Cardiac septum (tissue), 1 donor: ENCODE results near the gene PLA2G4C. TPM values are rescaled to one million over a fixed set of nuclear protein-coding genes. Genes with fewer than 3 reads are reported as not detected.

Source experiments
- DNase-seq: peaks from one replicate; pipeline ENCODE4 v3.0.0-alpha.2; 2020; ENCODE audit warnings: low spot score
- intact Hi-C: fragments of 100-400 bp; cut with DNase I; formaldehyde crosslinking; loops from one replicate; pipeline ENCODE4 v1.14.0; 2022
- long read RNA-seq: library from polyadenylated mRNA; unstranded; transcript quantifications from one replicate; pipeline ENCODE4 v2.0.0, GENCODE V29; 2021
- total RNA-seq: library from RNA; stranded (reverse); fragmentation: NEBNext Ultra II Directional; extraction: Animal tissue kit (Norgen Biotek cat#: 25700); gene quantifications from one replicate; pipeline ENCODE4 v1.2.1, GENCODE V29; 2021
- donor health status: DM: no; HTN: no; CAD: no.

Gene PLA2G4C
- total RNA-seq, result 61.8 TPM
- long read RNA-seq, transcript PLA2G4C-222 (17 exons, 1,984 nt), result major isoform, 42 of 77 reads
- long read RNA-seq, partial matches to known transcripts, result 9 of 77 reads
- long read RNA-seq, other reads (novel, unspliced or antisense), result 22 of 77 reads

- DNase-seq, result peak; percentile 93
- intact Hi-C loops, result no loop called here
Measured at GRCh38 chr19:48110350-48110966, at the start of gene PLA2G4C. Gene PLA2G4C (minus strand): TSS chr19:48110817. CDS start chr19:48106529, 4,288 bp downstream.

GRCh38 chr19:48158210-48158790 lies 47.7 kb upstream of the PLA2G4C start:
- DNase-seq, result no peak

GRCh38 chr19:48154003-48154402 lies 43.4 kb upstream of the PLA2G4C start:
- intact Hi-C loops, result no loop called here
- no peak for DNase-seq

More at GRCh38 chr19:48158210-48158790, 47.7 kb upstream of the PLA2G4C start:
- intact Hi-C loops, result loop anchor here (5.0 kb wide), 1 partner anchor 104 kb away; no protein-coding TSS in a partner anchor

GRCh38 chr19:48152551-48152950 lies 41.9 kb upstream of the PLA2G4C start:
- no peak for DNase-seq
- intact Hi-C loops, result loop anchor here (1.0 kb wide), 1 partner anchor 45 kb away; no protein-coding TSS in a partner anchor

- intact Hi-C loops, result no loop called here
- no peak for DNase-seq
Measured at GRCh38 chr19:48149430-48149829, 38.8 kb upstream of the PLA2G4C start.

GRCh38 chr19:48148576-48148975 lies 38.0 kb upstream of the PLA2G4C start:
- intact Hi-C loops, result no loop called here
- no peak for DNase-seq

- DNase-seq, result no peak
- intact Hi-C loops, result no loop called here
Measured at GRCh38 chr19:48147597-48148175, 37.1 kb upstream of the PLA2G4C start.

GRCh38 chr19:48139053-48139452 lies 28.4 kb upstream of the PLA2G4C start:
- DNase-seq, result no peak
- intact Hi-C loops, result no loop called here

GRCh38 chr19:48137411-48137810 lies 26.8 kb upstream of the PLA2G4C start:
- intact Hi-C loops, result no loop called here
- no peak for DNase-seq

- no peak for DNase-seq
- intact Hi-C loops, result no loop called here
Measured at GRCh38 chr19:48136547-48136946, 25.9 kb upstream of the PLA2G4C start.

GRCh38 chr19:48135411-48135810 lies 24.8 kb upstream of the PLA2G4C start:
- no peak for DNase-seq
- intact Hi-C loops, result no loop called here

- intact Hi-C loops, result no loop called here
- DNase-seq, result no peak
Measured at GRCh38 chr19:48133094-48133493, 22.5 kb upstream of the PLA2G4C start.

GRCh38 chr19:48127561-48127960 lies 16.9 kb upstream of the PLA2G4C start:
- intact Hi-C loops, result no loop called here
- no peak for DNase-seq

- intact Hi-C loops, result no loop called here
- DNase-seq, result no peak
Measured at GRCh38 chr19:48123907-48124651, 13.5 kb upstream of the PLA2G4C start.

GRCh38 chr19:48122421-48122820 lies 11.8 kb upstream of the PLA2G4C start:
- no peak for DNase-seq

GRCh38 chr19:48121909-48122371 lies 11.3 kb upstream of the PLA2G4C start:
- intact Hi-C loops, result no loop called here
- DNase-seq, result no peak

More at GRCh38 chr19:48122421-48122820, 11.8 kb upstream of the PLA2G4C start:
- intact Hi-C loops, result no loop called here

GRCh38 chr19:48121066-48121465 lies 10.4 kb upstream of the PLA2G4C start:
- intact Hi-C loops, result no loop called here
- no peak for DNase-seq

- no peak for DNase-seq
- intact Hi-C loops, result no loop called here
Measured at GRCh38 chr19:48120505-48120904, 9.9 kb upstream of the PLA2G4C start.

GRCh38 chr19:48118131-48118517 lies 7.5 kb upstream of the PLA2G4C start:
- DNase-seq, result no peak
- intact Hi-C loops, result no loop called here

GRCh38 chr19:48117515-48118130 lies 7.0 kb upstream of the PLA2G4C start:
- intact Hi-C loops, result no loop called here
- DNase-seq, result no peak
